Measurements from ENCODE around the gene CCDC142.

GRCh38 chr2:74482801-74483674 lies at the start of gene CCDC142, which contains the start of gene TTC31:
- TF ChIP-seq EP300 (IDR thresholded peaks at IDR 0.05) = no peak
- TF ChIP-seq CTCF (IDR thresholded peaks at IDR 0.05) = peak; percentile 66 to 87
